Stimulated activated CD4-positive, alpha-beta T cell treated with anti-CD3 and anti-CD28 coated beads, Interleukin-12 subunit alpha, Interleukin-12 subunit beta, amount 100 ng/mL, for 48 hours (primary cell): ENCODE results near the gene GPRIN2.
"Not testable (repeated sequence)": the region's sequence is repeated elsewhere in the genome, so short reads cannot be mapped to it uniquely, and the experiment has no call there.

ENCODE experiments used
- DNase-seq, 3 donors: peaks; one replicate each; pipeline ENCODE4 v3.0.0-alpha.2; 2020; ENCODE audit warnings: low read depth in 2 of 3, low spot score in 1 of 3

Gene GPRIN2

DNA sequence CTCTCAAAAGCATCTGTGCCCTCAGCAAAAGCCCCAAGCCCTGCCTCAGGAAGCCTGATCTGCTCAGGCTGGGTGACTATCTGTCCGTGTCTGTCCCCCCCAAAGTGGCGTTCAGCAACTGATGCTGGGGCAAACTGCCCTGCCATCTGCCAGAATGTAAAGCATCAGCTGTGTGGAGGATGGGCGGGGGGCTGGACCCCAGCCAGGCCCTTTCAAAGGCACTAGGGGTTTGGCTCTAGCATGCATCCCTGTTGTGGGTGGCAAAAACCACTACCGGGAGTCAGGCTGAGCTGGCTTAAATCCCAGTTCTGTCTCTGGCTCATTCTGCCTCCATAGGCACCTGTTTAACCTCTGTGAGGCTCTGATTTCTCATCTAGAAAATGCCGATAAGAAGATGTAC lies 35.5 kb downstream of the GPRIN2 start:
- no peak for DNase-seq

- DNase-seq: no peak
Measured at GRCh38 chr10:46520381-46520780, 36.1 kb downstream of the GPRIN2 start.

- no peak for DNase-seq
Measured at GRCh38 chr10:46518028-46518725, 38.3 kb downstream of the GPRIN2 start.

DNA sequence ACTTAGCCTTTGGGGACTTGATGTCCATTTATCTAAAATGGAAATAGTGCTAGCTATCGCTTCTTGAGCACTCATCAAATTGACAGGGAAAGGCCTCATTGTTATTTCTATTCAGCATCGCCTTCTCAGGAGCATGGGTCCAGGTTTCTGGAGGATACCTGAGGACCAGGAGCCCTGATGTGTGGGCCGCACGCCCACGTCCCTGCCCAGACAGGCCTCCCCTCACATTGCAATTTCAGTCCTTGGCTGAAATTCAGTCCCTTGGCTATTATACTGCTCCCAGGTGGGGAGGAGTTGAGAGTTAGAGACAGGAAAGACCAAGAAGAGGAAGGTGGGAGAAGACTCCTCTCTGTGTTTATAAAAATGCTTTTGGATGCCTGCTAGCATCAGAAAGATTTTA lies 38.9 kb downstream of the GPRIN2 start:
- DNase-seq: no peak

GRCh38 chr10:46516660-46517416 lies 39.6 kb downstream of the GPRIN2 start:
- no peak for DNase-seq

DNA sequence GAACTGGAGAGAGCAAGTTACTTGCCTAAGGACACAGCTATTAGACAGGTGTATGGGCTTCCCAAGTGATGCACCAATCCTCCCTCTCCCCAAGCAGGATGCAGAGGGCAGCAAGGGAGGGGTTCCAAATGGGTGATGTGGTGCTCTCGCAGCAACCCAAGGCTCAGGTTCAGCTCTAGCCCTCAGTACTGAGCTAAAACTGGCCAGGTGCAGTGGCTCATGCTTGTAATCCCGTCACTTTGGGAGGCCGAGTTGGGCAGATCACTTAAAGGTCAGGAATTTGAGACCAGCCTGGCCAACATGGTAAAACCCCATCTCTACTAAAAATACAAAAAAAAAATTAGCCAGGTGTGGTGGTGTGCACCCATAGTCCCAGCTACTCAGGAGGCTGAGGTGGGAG lies 40.7 kb downstream of the GPRIN2 start:
- no peak for DNase-seq

DNA sequence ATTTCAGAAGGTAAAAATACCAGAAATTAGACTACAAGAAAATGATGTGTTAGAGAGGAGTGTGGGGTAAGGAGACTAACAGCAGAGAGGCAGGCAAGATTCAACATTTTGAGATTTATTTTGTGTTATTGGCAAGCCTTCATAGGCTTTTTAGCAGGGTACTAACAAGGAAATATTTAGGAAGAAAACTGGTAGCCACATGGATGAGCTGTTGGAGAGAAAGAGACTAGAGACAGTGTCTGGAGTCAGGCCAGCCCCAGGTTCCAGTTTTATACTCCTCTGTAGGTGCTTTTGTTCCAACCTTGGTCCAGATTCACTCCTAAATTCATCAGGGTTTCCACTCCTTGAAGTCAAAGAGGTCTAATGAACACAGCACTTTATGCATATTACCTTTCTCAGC lies 41.1 kb downstream of the GPRIN2 start:
- DNase-seq: no peak

DNA sequence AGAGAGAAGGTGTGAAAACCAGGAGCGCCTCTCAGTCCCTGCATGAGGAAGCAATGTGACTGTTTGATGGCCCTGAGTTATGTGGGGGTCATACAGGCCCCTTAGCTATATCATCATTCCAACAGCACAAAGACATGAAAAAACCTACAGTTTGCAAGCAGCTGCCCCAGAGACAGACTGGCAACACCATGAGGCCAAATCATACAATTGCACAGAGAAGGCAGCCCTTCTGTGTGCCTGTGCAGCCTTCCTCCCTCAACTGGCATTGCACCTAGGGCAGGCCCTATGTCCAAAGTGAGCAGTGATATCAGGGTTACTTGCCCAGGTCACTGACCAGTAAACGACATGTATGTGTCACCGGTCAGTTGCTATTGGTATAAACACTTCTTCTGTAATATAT lies 41.6 kb downstream of the GPRIN2 start:
- DNase-seq: no peak

GRCh38 chr10:46514431-46514861 lies 42.0 kb downstream of the GPRIN2 start:
- DNase-seq: no peak

GRCh38 chr10:46513333-46513732 lies 43.1 kb downstream of the GPRIN2 start:
- DNase-seq: not testable (repeated sequence)

- not testable (repeated sequence) for DNase-seq
Measured at GRCh38 chr10:46512725-46513124, 43.7 kb downstream of the GPRIN2 start.

DNA sequence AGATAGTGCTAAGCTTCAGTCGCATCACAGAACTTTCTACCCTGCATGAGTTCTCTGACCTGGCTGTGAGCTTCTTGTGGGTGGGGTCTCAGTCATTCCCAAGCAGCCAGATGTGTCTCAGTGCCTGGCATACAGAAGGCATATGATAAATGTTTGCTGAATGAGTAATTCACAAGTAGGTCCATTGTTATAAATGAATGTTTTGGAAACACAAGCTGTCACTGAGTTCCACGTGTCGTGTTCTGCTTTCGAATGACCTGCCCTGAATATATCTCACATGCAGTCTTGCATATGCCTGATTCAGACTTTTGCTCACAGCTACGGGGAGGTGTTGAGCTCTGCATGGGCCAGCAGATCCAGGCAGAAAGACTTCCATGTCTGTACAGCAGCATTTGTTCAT lies 44.5 kb downstream of the GPRIN2 start:
- DNase-seq: not testable (repeated sequence)
